ENCODE measurements around the gene AREL1. TPM values are rescaled to one million over a fixed set of nuclear protein-coding genes. Genes with fewer than 3 reads are reported as not detected.

AREL1 gene
- total and polyA plus RNA-seq, 10 of the 15 experiments (the other 5 are each of a cell fraction or from before 2014, with no cell fraction given) = 6.2 to 40.4 (median 23.7) TPM

DNA sequence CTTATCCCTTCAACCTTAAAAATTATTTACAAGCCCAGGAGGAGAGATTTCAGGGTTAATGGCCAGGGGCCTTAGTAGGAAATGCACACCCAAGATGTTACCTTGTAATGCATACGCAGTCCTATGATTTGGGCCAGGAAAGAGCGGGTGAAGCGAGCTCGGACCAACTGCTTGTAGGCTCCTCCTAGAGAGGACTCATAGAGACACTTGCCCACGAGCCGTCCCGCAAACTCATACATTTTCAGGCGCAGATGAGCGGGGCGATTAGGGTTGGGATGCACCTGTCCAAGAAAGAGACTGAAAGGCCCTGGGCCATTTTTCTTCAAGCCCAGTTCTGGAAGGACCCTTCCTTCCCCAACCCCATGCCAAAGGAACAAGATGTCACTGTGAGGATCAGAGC is 43.0 kb downstream of the AREL1 start:
- ChIA-PET RAD21 (ENCODE audit: unreplicated experiment) (no interaction called here), SMC1A (ENCODE audit: uncharacterized antibody, unreplicated experiment) (no interaction called here), CTCF (no interaction called here), POLR2A (interaction anchor here (0.5 kb wide), 1 partner anchor 45 kb away, joined by 3 read pairs; no protein-coding TSS in a partner anchor)
- Histone ChIP-seq H3K9ac (ENCODE audit: control insufficient read depth, insufficient read depth, low read length) (no peak overlapping the region), H3K4me1 (ENCODE audit: control insufficient read depth, insufficient read depth, low read length) (no peaks in the 10 kb centered on the region), H3K4me2 (ENCODE audit: control insufficient read depth, insufficient read depth) (no peak overlapping the region), H3K79me2 (ENCODE audit: control insufficient read depth, insufficient read depth, low read length) (no peaks in the 10 kb centered on the region), H3K27me3 (replicated peaks in 1 of 2; ENCODE audit: control insufficient read depth in 2 of 2, insufficient read depth in 2 of 2, low read length in 1 of 2) (no peaks in the 10 kb centered on the region), H3K27ac (ENCODE audit: control insufficient read depth, insufficient read depth) (no peak overlapping the region), H3K36me3 (ENCODE audit: control insufficient read depth in 2 of 2, insufficient read depth in 2 of 2, low read length in 1 of 2) (peaks cover 11 to 13% of the 10 kb centered on the region in 2 experiments), H2AFZ (ENCODE audit: control insufficient read depth, low read depth, low read length) (no peak overlapping the region), H3K9me3 (replicated peaks; ENCODE audit: control insufficient read depth, insufficient read depth, low read length) (no peaks in the 10 kb centered on the region), H4K20me1 (ENCODE audit: control insufficient read depth, insufficient read depth) (no peaks in the 10 kb centered on the region), H3K4me3 (no peak overlapping the region)
- in situ Hi-C loops (cut with MboI) (no loop called here), intact Hi-C loops (cut with micrococcal nuclease; ENCODE audit: unreplicated experiment) (no loop called here)
- TF ChIP-seq ZNF24 (IDR thresholded peaks at IDR 0.05) = no peak
- no peak for TF ChIP-seq RAD21 (IDR thresholded peaks at IDR 0.05; ENCODE audit: insufficient read depth, low read depth, low read length)
- no peak for TF ChIP-seq NFYA (IDR thresholded peaks at IDR 0.05; ENCODE audit: borderline replicate concordance, low read depth, low read length)
- no peak for TF ChIP-seq JUNB (IDR thresholded peaks at IDR 0.05)
- no peak for TF ChIP-seq TARDBP (IDR thresholded peaks at IDR 0.05; ENCODE audit: borderline replicate concordance)
- no peak for TF ChIP-seq RUNX3 (IDR thresholded peaks at IDR 0.05; ENCODE audit: low read length)
- TF ChIP-seq DPF2 (IDR thresholded peaks at IDR 0.05) = no peak
- TF ChIP-seq SMARCA5 (IDR thresholded peaks at IDR 0.05) = no peak
- no peak for TF ChIP-seq POLR2AphosphoS2 (IDR thresholded peaks at IDR 0.05; ENCODE audit: low read depth, low read length)
- TF ChIP-seq KDM1A (IDR thresholded peaks at IDR 0.05; ENCODE audit: borderline replicate concordance) = no peak
- FAIRE-seq (no peak), DNase-seq (ENCODE audit: low read depth, low spot score) (no peak), ATAC-seq (no peak)
- WGBS (ENCODE audit: insufficient coverage, insufficient replicate concordance, low lambda C conversion rate, missing lambda C conversion rate) = 97% methylated on average over 10 of the region's 10 CpGs
- BruUV-seq (replicated peaks) = no TSS peak

DNA sequence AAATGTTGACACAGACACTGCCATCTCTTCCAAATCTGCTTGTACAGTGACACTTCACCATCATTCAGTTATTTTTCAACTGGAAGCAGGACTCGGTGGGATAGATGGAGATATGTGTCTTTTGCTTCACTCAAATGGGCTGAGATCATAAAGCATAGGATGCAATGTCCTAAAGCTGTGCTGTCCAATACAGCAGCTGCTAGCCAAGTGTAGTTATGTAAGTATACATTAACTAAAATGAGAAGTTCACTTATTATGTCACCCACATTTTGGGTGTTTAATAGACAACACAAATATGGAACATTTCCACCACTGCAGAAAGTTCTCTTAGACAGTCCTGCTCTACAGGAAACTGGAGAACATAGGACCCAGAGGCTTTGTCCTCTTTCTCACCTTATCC is 43.6 kb downstream of the AREL1 start:
- ATAC-seq (no peak), FAIRE-seq (no peak), DNase-seq (ENCODE audit: low read depth, low spot score) (no peak)
- RAD21 ChIA-PET (ENCODE audit: unreplicated experiment) = no interaction called here
- POLR2A ChIA-PET = no interaction called here
- in situ Hi-C loops (cut with MboI) = no loop called here
- Histone ChIP-seq H3K4me1 (ENCODE audit: control insufficient read depth, insufficient read depth, low read length) (no peaks in the 10 kb centered on the region), H3K36me3 (ENCODE audit: control insufficient read depth in 2 of 2, insufficient read depth in 2 of 2, low read length in 1 of 2) (peaks cover 11 to 13% of the 10 kb centered on the region in 2 experiments), H4K20me1 (ENCODE audit: control insufficient read depth, insufficient read depth) (no peaks in the 10 kb centered on the region), H3K27me3 (replicated peaks in 1 of 2; ENCODE audit: control insufficient read depth in 2 of 2, insufficient read depth in 2 of 2, low read length in 1 of 2) (no peaks in the 10 kb centered on the region), H3K9me3 (replicated peaks; ENCODE audit: control insufficient read depth, insufficient read depth, low read length) (no peaks in the 10 kb centered on the region), H3K79me2 (ENCODE audit: control insufficient read depth, insufficient read depth, low read length) (no peaks in the 10 kb centered on the region), H3K4me2 (ENCODE audit: control insufficient read depth, insufficient read depth) (no peak overlapping the region), H3K4me3 (no peak overlapping the region), H3K27ac (ENCODE audit: control insufficient read depth, insufficient read depth) (no peak overlapping the region), H2AFZ (ENCODE audit: control insufficient read depth, low read depth, low read length) (no peak overlapping the region), H3K9ac (ENCODE audit: control insufficient read depth, insufficient read depth, low read length) (no peak overlapping the region)
- no TSS peak for BruUV-seq (replicated peaks)
- intact Hi-C loops (cut with micrococcal nuclease; ENCODE audit: unreplicated experiment) = no loop called here
- WGBS (ENCODE audit: insufficient coverage, insufficient replicate concordance, low lambda C conversion rate, missing lambda C conversion rate) = 100% methylated on average over 1 of the region's 1 CpG
- CTCF ChIA-PET = no interaction called here
- SMC1A ChIA-PET (ENCODE audit: uncharacterized antibody, unreplicated experiment) = no interaction called here
- TF ChIP-seq ZNF622 (IDR thresholded peaks at IDR 0.05) (no peak), GABPA (IDR thresholded peaks at IDR 0.05; ENCODE audit: low read depth) (no peak), CHD4 (IDR thresholded peaks at IDR 0.05) (no peak), JUND (IDR thresholded peaks at IDR 0.05; ENCODE audit: low read depth, low read length) (no peak), CBX5 (IDR thresholded peaks at IDR 0.05; ENCODE audit: low read depth) (no peak), KLF5 (IDR thresholded peaks at IDR 0.05; ENCODE audit: partially characterized antibody) (no peak), NR2F1 (conservative IDR thresholded peaks at IDR 0.05) (no peak), KAT2A (conservative IDR thresholded peaks at IDR 0.05; ENCODE audit: control insufficient read depth, low read depth, low read length) (no peak), RAD21 (IDR thresholded peaks at IDR 0.05; ENCODE audit: insufficient read depth, low read depth, low read length) (no peak)
- TF ChIP-seq, protein P1, sequence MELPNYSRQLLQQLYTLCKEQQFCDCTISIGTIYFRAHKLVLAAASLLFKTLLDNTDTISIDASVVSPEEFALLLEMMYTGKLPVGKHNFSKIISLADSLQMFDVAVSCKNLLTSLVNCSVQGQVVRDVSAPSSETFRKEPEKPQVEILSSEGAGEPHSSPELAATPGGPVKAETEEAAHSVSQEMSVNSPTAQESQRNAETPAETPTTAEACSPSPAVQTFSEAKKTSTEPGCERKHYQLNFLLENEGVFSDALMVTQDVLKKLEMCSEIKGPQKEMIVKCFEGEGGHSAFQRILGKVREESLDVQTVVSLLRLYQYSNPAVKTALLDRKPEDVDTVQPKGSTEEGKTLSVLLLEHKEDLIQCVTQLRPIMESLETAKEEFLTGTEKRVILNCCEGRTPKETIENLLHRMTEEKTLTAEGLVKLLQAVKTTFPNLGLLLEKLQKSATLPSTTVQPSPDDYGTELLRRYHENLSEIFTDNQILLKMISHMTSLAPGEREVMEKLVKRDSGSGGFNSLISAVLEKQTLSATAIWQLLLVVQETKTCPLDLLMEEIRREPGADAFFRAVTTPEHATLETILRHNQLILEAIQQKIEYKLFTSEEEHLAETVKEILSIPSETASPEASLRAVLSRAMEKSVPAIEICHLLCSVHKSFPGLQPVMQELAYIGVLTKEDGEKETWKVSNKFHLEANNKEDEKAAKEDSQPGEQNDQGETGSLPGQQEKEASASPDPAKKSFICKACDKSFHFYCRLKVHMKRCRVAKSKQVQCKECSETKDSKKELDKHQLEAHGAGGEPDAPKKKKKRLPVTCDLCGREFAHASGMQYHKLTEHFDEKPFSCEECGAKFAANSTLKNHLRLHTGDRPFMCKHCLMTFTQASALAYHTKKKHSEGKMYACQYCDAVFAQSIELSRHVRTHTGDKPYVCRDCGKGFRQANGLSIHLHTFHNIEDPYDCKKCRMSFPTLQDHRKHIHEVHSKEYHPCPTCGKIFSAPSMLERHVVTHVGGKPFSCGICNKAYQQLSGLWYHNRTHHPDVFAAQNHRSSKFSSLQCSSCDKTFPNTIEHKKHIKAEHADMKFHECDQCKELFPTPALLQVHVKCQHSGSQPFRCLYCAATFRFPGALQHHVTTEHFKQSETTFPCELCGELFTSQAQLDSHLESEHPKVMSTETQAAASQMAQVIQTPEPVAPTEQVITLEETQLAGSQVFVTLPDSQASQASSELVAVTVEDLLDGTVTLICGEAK (IDR thresholded peaks at IDR 0.05; ENCODE audit: borderline replicate concordance) = no peak

All from GM12878 (cell line).